ENCODE results near the gene WDR82.
A peak's percentile ranks its signal among the peaks of the same experiment; 100 is the strongest.

The WDR82 gene

GRCh38 chr3:52233968-52234367, 44.5 kb downstream of the WDR82 start:
- H3K9me3 ChIP-seq (ENCODE audit: severe bottlenecking): no peaks in the 10 kb centered on the region
- no peak for TF ChIP-seq CTCF (IDR thresholded peaks at IDR 0.05; ENCODE audit: low read depth, low read length)
- H3K4me3 ChIP-seq (ENCODE audit: low read depth, low read length): no peak overlapping the region
- no peak for DNase-seq
- peaks cover 8% of the 10 kb centered on the region for H3K36me3 ChIP-seq
- no peaks in the 10 kb centered on the region for H3K27me3 ChIP-seq (ENCODE audit: insufficient read depth, low read depth, severe bottlenecking)
- no peak overlapping the region for H3K27ac ChIP-seq

- H3K4me3 ChIP-seq (ENCODE audit: low read depth, low read length): no peak overlapping the region
- H3K27me3 ChIP-seq (ENCODE audit: insufficient read depth, low read depth, severe bottlenecking): no peaks in the 10 kb centered on the region
- no peak overlapping the region for H3K27ac ChIP-seq
- no peaks in the 10 kb centered on the region for H3K9me3 ChIP-seq (ENCODE audit: severe bottlenecking)
- no peak for DNase-seq
- TF ChIP-seq CTCF (IDR thresholded peaks at IDR 0.05; ENCODE audit: low read depth, low read length): no peak
- H3K36me3 ChIP-seq: peaks cover 8% of the 10 kb centered on the region
Observed at GRCh38 chr3:52233108-52233591, 45.3 kb downstream of the WDR82 start.

- H3K4me3 ChIP-seq (ENCODE audit: low read depth, low read length): no peak overlapping the region
- no peaks in the 10 kb centered on the region for H3K9me3 ChIP-seq (ENCODE audit: severe bottlenecking)
- H3K36me3 ChIP-seq: peaks cover 8% of the 10 kb centered on the region
- no peaks in the 10 kb centered on the region for H3K27me3 ChIP-seq (ENCODE audit: insufficient read depth, low read depth, severe bottlenecking)
- peak; percentile 19; the same call in 1 of the 2 replicates for TF ChIP-seq CTCF (IDR thresholded peaks at IDR 0.05; ENCODE audit: low read depth, low read length)
- DNase-seq: no peak
- H3K27ac ChIP-seq: no peak overlapping the region
Observed at GRCh38 chr3:52232279-52233107, 46.0 kb downstream of the WDR82 start.

- peak; percentile 47 for DNase-seq
- Histone ChIP-seq H3K9me3 (ENCODE audit: severe bottlenecking) (no peaks in the 10 kb centered on the region), H3K36me3 (peaks cover 8% of the 10 kb centered on the region), H3K27ac (no peak overlapping the region), H3K4me3 (ENCODE audit: low read depth, low read length) (no peak overlapping the region), H3K27me3 (ENCODE audit: insufficient read depth, low read depth, severe bottlenecking) (no peaks in the 10 kb centered on the region)
- peak; percentile 87 for TF ChIP-seq CTCF (IDR thresholded peaks at IDR 0.05; ENCODE audit: low read depth, low read length)
Observed at GRCh38 chr3:52231502-52232278, 46.8 kb downstream of the WDR82 start.

GRCh38 chr3:52230889-52231499, 47.5 kb downstream of the WDR82 start:
- H3K9me3 ChIP-seq (ENCODE audit: severe bottlenecking): no peaks in the 10 kb centered on the region
- no peaks in the 10 kb centered on the region for H3K27me3 ChIP-seq (ENCODE audit: insufficient read depth, low read depth, severe bottlenecking)
- TF ChIP-seq CTCF (IDR thresholded peaks at IDR 0.05; ENCODE audit: low read depth, low read length): no peak
- no peak overlapping the region for H3K27ac ChIP-seq
- H3K4me3 ChIP-seq (ENCODE audit: low read depth, low read length): no peak overlapping the region
- H3K36me3 ChIP-seq: peaks cover 8% of the 10 kb centered on the region
- DNase-seq: no peak

All from WERI-Rb-1 (cell line).